Ovary (tissue), 3 donors: ENCODE results near the gene AFF2.

Experiments used
- EP300 ChIP-seq: sonication (generic); formaldehyde crosslinking; IDR thresholded peaks from one replicate; pipeline ENCODE4 v1.6.1; 2017; ENCODE audit warnings: antibody characterized with exemption
- POLR2A ChIP-seq: fragments of 450-650 bp; IDR thresholded peaks from one replicate; pipeline ENCODE4 v1.6.1; 2017; ENCODE audit warnings: antibody characterized with exemption, mild to moderate bottlenecking, moderate library complexity
- TF ChIP-seq, protein P1 (sequence below), 3 donors: fragments of 450-650 bp in 2 of 3; fragments of 200-600 bp in 1 of 3; IDR thresholded peaks; one replicate each; pipeline versions ENCODE4 v1.5.1 to v1.8.0; 2016 to 2022; ENCODE audit warnings: antibody characterized with exemption in 3 of 3, mild to moderate bottlenecking in 1 of 3
- donor health status: DM: no; HTN: no; CAD: no.

DNA sequence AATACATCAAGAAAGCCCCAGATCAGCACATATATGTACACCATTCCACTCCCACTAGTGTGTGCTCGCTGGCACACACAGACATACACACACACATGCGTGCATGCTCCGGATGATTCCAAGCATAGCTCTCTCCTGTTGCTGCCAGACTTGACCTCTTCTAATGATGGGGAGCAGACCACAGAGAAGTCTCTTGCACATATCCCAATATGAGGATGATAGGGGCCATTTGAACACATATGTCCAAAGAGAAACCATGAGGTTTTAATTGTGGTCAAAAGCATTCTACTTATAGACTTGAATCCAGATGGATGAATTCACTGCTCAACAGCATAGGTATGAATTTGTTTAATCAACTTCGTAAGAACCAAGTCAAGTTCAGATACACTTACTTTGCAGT is 214.9 kb downstream of the AFF2 start:
- TF ChIP-seq, protein P1, sequence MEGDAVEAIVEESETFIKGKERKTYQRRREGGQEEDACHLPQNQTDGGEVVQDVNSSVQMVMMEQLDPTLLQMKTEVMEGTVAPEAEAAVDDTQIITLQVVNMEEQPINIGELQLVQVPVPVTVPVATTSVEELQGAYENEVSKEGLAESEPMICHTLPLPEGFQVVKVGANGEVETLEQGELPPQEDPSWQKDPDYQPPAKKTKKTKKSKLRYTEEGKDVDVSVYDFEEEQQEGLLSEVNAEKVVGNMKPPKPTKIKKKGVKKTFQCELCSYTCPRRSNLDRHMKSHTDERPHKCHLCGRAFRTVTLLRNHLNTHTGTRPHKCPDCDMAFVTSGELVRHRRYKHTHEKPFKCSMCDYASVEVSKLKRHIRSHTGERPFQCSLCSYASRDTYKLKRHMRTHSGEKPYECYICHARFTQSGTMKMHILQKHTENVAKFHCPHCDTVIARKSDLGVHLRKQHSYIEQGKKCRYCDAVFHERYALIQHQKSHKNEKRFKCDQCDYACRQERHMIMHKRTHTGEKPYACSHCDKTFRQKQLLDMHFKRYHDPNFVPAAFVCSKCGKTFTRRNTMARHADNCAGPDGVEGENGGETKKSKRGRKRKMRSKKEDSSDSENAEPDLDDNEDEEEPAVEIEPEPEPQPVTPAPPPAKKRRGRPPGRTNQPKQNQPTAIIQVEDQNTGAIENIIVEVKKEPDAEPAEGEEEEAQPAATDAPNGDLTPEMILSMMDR (IDR thresholded peaks at IDR 0.05) = no peak
- no peak for TF ChIP-seq EP300
- TF ChIP-seq POLR2A = no peak
